Cerebellar cortex (tissue), 1 donor: Measurements from ENCODE around the gene SLC47A1.

Experiments
- DNase-seq: peaks from one replicate; pipeline ENCODE4 v3.0.0-alpha.2; 2015; ENCODE audit warnings: low spot score

The SLC47A1 gene

GRCh38 chr17:19613979-19614378 is 80.3 kb downstream of the SLC47A1 start:
- no peak for DNase-seq

DNA sequence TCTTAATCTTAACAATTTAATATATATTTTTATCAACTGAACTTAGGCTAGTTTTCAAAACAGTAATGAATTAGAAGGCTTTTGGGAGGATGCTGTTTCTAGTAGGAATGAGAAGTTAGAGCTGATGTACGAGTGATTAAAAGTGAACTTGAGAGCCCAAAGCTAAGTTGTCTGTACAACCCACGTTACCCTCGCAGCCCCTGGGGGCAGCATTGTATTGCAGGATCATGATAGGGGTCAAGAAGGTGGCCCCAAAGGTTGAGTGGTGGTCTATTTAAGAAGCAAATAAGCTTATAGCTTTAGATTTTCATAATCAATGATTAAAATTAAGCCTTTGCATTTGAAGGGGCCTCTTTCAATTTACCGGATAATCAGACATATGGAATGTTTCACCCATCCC is 81.2 kb downstream of the SLC47A1 start:
- DNase-seq = no peak

GRCh38 chr17:19618015-19618414 is 84.4 kb downstream of the SLC47A1 start:
- DNase-seq = no peak

GRCh38 chr17:19619705-19620325 is 86.2 kb downstream of the SLC47A1 start:
- DNase-seq = no peak

GRCh38 chr17:19621697-19622096 is 88.0 kb downstream of the SLC47A1 start:
- no peak for DNase-seq

DNA sequence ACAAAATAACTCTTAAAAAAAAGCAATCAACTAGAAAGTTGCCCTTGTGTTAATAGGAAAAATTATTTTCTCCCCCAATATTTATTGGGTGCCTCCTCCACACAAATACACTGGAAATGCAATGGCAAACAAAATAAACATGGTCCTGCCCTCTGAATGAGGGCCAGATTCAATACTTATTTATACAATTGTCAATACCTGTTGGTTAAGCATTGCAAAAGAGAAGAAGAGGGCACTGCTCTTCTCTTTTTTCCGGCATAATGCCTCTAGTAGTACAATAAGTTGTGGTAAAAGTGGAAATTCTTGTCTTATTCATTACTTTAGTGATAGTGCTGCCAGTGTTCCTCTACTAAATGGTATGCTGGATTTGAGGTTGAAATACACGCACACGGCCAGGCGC is 92.4 kb downstream of the SLC47A1 start:
- DNase-seq = no peak
